IMR-90 (cell line): ENCODE data around the gene SMAD7. TPM values are rescaled to one million over a fixed set of nuclear protein-coding genes. Genes with fewer than 3 reads are reported as not detected.

Experiments
- ATAC-seq: fragments of 200-7000 bp; cut with Tn5 transposase; 2 replicates; pipeline ENCODE4 v1.9.1; 2020; ENCODE audit warnings: low read depth, mild to moderate bottlenecking, moderate library complexity
- BruUV-seq: library from RNA; stranded (reverse); fragments of 400-500 nt; replicated peaks from 2 replicates; lab custom pipeline; 2021; lab: Mats Ljungman, UMichigan
- CTCF ChIA-PET: fragments of 300-600 bp; formaldehyde crosslinking; extraction: SDS; loops from one replicate; lab custom pipeline; 2021; ENCODE audit warnings: antibody characterized with exemption; lab: Yijun Ruan, JAX
- POLR2A ChIA-PET: fragments of 300-600 bp; sonication (Branson Sonifier 250); formaldehyde crosslinking; loops from one replicate; lab custom pipeline; 2022; ENCODE audit warnings: antibody characterized with exemption; ENCODE audit not compliant: unreplicated experiment; lab: Charles Lee
- DNase-seq: peaks from one replicate; pipeline ENCODE4 v3.0.0; 2013
- H2AFZ ChIP-seq: replicated peaks from 2 replicates; pipeline ENCODE3; 2013; ENCODE audit warnings: low read length, mild to moderate bottlenecking; ENCODE audit not compliant: poor library complexity
- H2AK5ac ChIP-seq: 2 replicates; pipeline ENCODE4 v1.6.1; 2013; ENCODE audit warnings: low read depth, low read length, inconsistent platforms
- H2AK9ac ChIP-seq: replicated peaks from 2 replicates; pipeline ENCODE3; 2013; ENCODE audit warnings: mild to moderate bottlenecking, low read depth, low read length, moderate library complexity; ENCODE audit not compliant: poor library complexity
- H2BK120ac ChIP-seq: 2 replicates; pipeline ENCODE4 v1.6.1; 2013; ENCODE audit warnings: low read depth, low read length, inconsistent platforms
- H2BK15ac ChIP-seq: 3 replicates; pipeline ENCODE4 v1.6.1; 2013; ENCODE audit warnings: low read depth, low read length, inconsistent platforms
- H2BK20ac ChIP-seq: 2 replicates; pipeline ENCODE4 v1.6.1; 2013; ENCODE audit warnings: low read depth, mild to moderate bottlenecking, inconsistent platforms, low read length, moderate library complexity
- H2BK5ac ChIP-seq: 2 replicates; pipeline ENCODE4 v1.6.1; 2013; ENCODE audit warnings: mild to moderate bottlenecking, low read depth, low read length, inconsistent platforms; ENCODE audit not compliant: poor library complexity, severe bottlenecking
- H3K14ac ChIP-seq: replicated peaks from 2 replicates; pipeline ENCODE4 v1.6.1; 2013; ENCODE audit warnings: low read depth, low read length, inconsistent platforms
- H3K18ac ChIP-seq: 2 replicates; pipeline ENCODE4 v1.6.1; 2013; ENCODE audit warnings: low read depth, low read length, control low read depth
- H3K23ac ChIP-seq: 2 replicates; pipeline ENCODE4 v1.6.1; 2013; ENCODE audit warnings: low read depth, low read length, inconsistent platforms
- H3K27ac ChIP-seq: 2 replicates; pipeline ENCODE4 v1.5.1; 2013; ENCODE audit warnings: mild to moderate bottlenecking, control low read depth, low read length; ENCODE audit not compliant: insufficient read depth
- H3K27me3 ChIP-seq: 2 replicates; pipeline ENCODE4 v1.6.1; 2013; ENCODE audit warnings: low read length; ENCODE audit not compliant: control insufficient read depth, insufficient read depth
- H3K36me3 ChIP-seq: 2 replicates; pipeline ENCODE4 v1.6.1; 2013; ENCODE audit warnings: low read length, mixed read lengths; ENCODE audit not compliant: control insufficient read depth, insufficient read depth
- H3K4ac ChIP-seq: 2 replicates; pipeline ENCODE4 v1.6.1; 2013; ENCODE audit warnings: low read depth, low read length, inconsistent platforms
- H3K4me1 ChIP-seq: 2 replicates; pipeline ENCODE4 v1.6.1; 2013; ENCODE audit warnings: low read length, mixed read lengths; ENCODE audit not compliant: control insufficient read depth, insufficient read depth
- H3K4me2 ChIP-seq: 2 replicates; pipeline ENCODE4 v1.6.1; 2013; ENCODE audit warnings: low read depth, mild to moderate bottlenecking, control low read depth, low read length, moderate library complexity
- H3K4me3 ChIP-seq: 2 replicates; pipeline ENCODE4 v1.5.1; 2013; ENCODE audit warnings: low read depth, mild to moderate bottlenecking, control low read depth, low read length, moderate library complexity; ENCODE audit not compliant: insufficient read depth
- H3K56ac ChIP-seq: 2 replicates; pipeline ENCODE4 v1.6.1; 2013; ENCODE audit warnings: low read length, inconsistent platforms; ENCODE audit not compliant: insufficient read depth; ENCODE audit errors: extremely low read depth
- H3K79me1 ChIP-seq, 2 experiments: 2 replicates each; pipeline ENCODE4 v1.6.1; 2013; ENCODE audit warnings: low read length in 2 of 2, inconsistent platforms in 1 of 2, low read depth in 1 of 2
- H3K9ac ChIP-seq: 2 replicates; pipeline ENCODE4 v1.6.1; 2013; ENCODE audit warnings: low read depth, low read length, control low read depth
- H3K9me1 ChIP-seq: 2 replicates; pipeline ENCODE4 v1.6.1; 2013; ENCODE audit warnings: low read length, inconsistent platforms; ENCODE audit not compliant: insufficient read depth
- H3K9me3 ChIP-seq: 2 replicates; pipeline ENCODE4 v1.6.1; 2013; ENCODE audit warnings: low read length; ENCODE audit not compliant: control insufficient read depth, insufficient read depth
- H4K20me1 ChIP-seq: 2 replicates; pipeline ENCODE4 v1.6.1; 2013; ENCODE audit warnings: low read length, inconsistent platforms; ENCODE audit not compliant: insufficient read depth
- H4K5ac ChIP-seq: 2 replicates; pipeline ENCODE4 v1.6.1; 2013; ENCODE audit warnings: mild to moderate bottlenecking, low read depth, low read length, control low read depth
- H4K8ac ChIP-seq, 2 experiments: 2 replicates each; pipeline ENCODE4 v1.6.1; 2013; ENCODE audit warnings: low read depth in 2 of 2, low read length in 2 of 2, control low read depth in 1 of 2, inconsistent platforms in 1 of 2
- H4K91ac ChIP-seq: 2 replicates; pipeline ENCODE4 v1.6.1; 2013; ENCODE audit warnings: low read depth, low read length, inconsistent platforms; ENCODE audit not compliant: insufficient read depth
- BHLHE40 ChIP-seq: fragments of 150-350 bp; IDR thresholded peaks from 2 replicates; pipeline ENCODE4 v1.6.1; 2016; ENCODE audit warnings: mild to moderate bottlenecking, low read depth, low read length
- CEBPB ChIP-seq: IDR thresholded peaks from 2 replicates; pipeline ENCODE4 v1.6.1; 2012; ENCODE audit warnings: low read depth, low read length, improper control_type of control experiment
- CHD1 ChIP-seq: IDR thresholded peaks from 2 replicates; pipeline ENCODE4 v1.6.1; 2012; ENCODE audit warnings: low read depth, low read length, improper control_type of control experiment
- CTCF ChIP-seq: conservative IDR thresholded peaks from 2 replicates; pipeline ENCODE4 v1.5.1; 2012; ENCODE audit warnings: mild to moderate bottlenecking, low read depth, low read length, improper control_type of control experiment
- ELK1 ChIP-seq: fragments of 150-350 bp; IDR thresholded peaks from 2 replicates; pipeline ENCODE4 v1.6.1; 2016; ENCODE audit warnings: low read depth, mild to moderate bottlenecking, low read length, moderate library complexity, borderline replicate concordance
- FOS ChIP-seq: fragments of 150-350 bp; IDR thresholded peaks from 2 replicates; pipeline ENCODE4 v1.6.1; 2016; ENCODE audit warnings: low read depth, low read length
- MAFK ChIP-seq: IDR thresholded peaks from 2 replicates; pipeline ENCODE4 v1.6.1; 2012; ENCODE audit warnings: low read depth, low read length, improper control_type of control experiment
- NFE2L2 ChIP-seq: fragments of 150-350 bp; IDR thresholded peaks from 2 replicates; pipeline ENCODE4 v1.6.1; 2016; ENCODE audit warnings: low read depth, mild to moderate bottlenecking, low read length
- POLR2A ChIP-seq: IDR thresholded peaks from 2 replicates; pipeline ENCODE4 v1.6.1; 2012; ENCODE audit warnings: mild to moderate bottlenecking, low read depth, low read length
- RAD21 ChIP-seq: IDR thresholded peaks from 2 replicates; pipeline ENCODE4 v1.6.1; 2012; ENCODE audit warnings: low read length, improper control_type of control experiment
- RCOR1 ChIP-seq: IDR thresholded peaks from 2 replicates; pipeline ENCODE4 v1.6.1; 2012; ENCODE audit warnings: mild to moderate bottlenecking, low read length, improper control_type of control experiment; ENCODE audit not compliant: insufficient replicate concordance
- SMC3 ChIP-seq: fragments of 150-350 bp; IDR thresholded peaks from 2 replicates; pipeline ENCODE4 v1.6.1; 2016; ENCODE audit warnings: low read depth, mild to moderate bottlenecking, antibody characterized with exemption, low read length, moderate library complexity
- WGBS, 2 experiments: methylation state at CpG; one replicate each; pipeline versions ENCODE4 v1.1.5 to v1.1.7; 2013; ENCODE audit warnings: missing lambda C conversion rate in 2 of 2; ENCODE audit not compliant: insufficient read length in 1 of 2; ENCODE audit errors: extremely low coverage in 2 of 2; 5-methylcytosine and 5-hydroxymethylcytosine counted together
- dilution Hi-C: fragments of 300-500 bp; cut with HindIII; formaldehyde crosslinking; loops from one replicate; pipeline ENCODE4 v1.14.3; 2018; ENCODE audit warnings: low sequenced_read_pairs; ENCODE audit not compliant: unreplicated experiment
- in situ Hi-C: fragments of 300-500 bp; cut with MboI; formaldehyde crosslinking; loops from 3 replicates; pipeline ENCODE4 v1.14.3; 2019; ENCODE audit warnings: low sequenced_read_pairs, inconsistent platforms, mixed read lengths
- intact Hi-C: fragments of 100-400 bp; cut with micrococcal nuclease; formaldehyde crosslinking; loops from 2 replicates; pipeline ENCODE4 v1.10.0; 2022
- polyA plus RNA-seq, 3 experiments: library from polyadenylated mRNA; depleted of rRNA; stranded (reverse); fragments of >200 nt; gene quantifications; 2 replicates each; pipeline ENCODE4 v1.2.3, GENCODE V29; 2012; ENCODE audit warnings: low replicate concordance in 1 of 3
- total RNA-seq: library from RNA; depleted of rRNA; stranded (reverse); fragments of >200 nt; gene quantifications from 2 replicates; pipeline ENCODE4 v1.2.3, GENCODE V29; 2012
- TF ChIP-seq, protein P1 (sequence below): fragments of 150-350 bp; IDR thresholded peaks from 2 replicates; pipeline ENCODE4 v1.6.1; 2017; ENCODE audit warnings: mild to moderate bottlenecking, antibody characterized with exemption, low read length, low read depth

SMAD7 gene
- total and polyA plus RNA-seq, 2 of the 4 experiments (the other 2 are of a cell fraction) = 15.8 to 17.6 TPM

- dilution Hi-C loops (no loop called here), in situ Hi-C loops (loop anchor here (10.0 to 25.0 kb wide), 2 partner anchors 226 to 411 kb away; partner anchors contain the start of gene CTIF), intact Hi-C loops (loop anchor here (1.0 to 5.0 kb wide), 6 partner anchors 81 to 290 kb away; no protein-coding TSS in a partner anchor)
- Histone ChIP-seq H3K4ac (peak overlapping the region; percentile 93), H2BK20ac (peak overlapping the region; percentile 57), H2BK15ac (peak overlapping the region; percentile 12; the same call in 1 of the 3 replicates), H3K36me3 (peaks cover 33% of the 10 kb centered on the region), H4K20me1 (peaks cover 72% of the 10 kb centered on the region), H3K9me3 (no peaks in the 10 kb centered on the region), H4K8ac (peak overlapping the region; percentile 36 to 61; a peak in 3 of 4 replicates), H3K4me1 (peaks cover 22% of the 10 kb centered on the region), H2AK9ac (peak overlapping the region; percentile 95), H3K27ac (peak overlapping the region; percentile 99), H4K91ac (peak overlapping the region; percentile 88), H4K5ac (peak overlapping the region; percentile 14), H2AK5ac (peak overlapping the region; percentile 13), H3K23ac (peak overlapping the region; percentile 93), H3K14ac (peak overlapping the region; percentile 97), H3K27me3 (no peaks in the 10 kb centered on the region), H2AFZ (peak overlapping the region; percentile 78), H2BK5ac (peak overlapping the region; percentile 97), H3K9ac (peak overlapping the region; percentile 99), H3K79me1 (peaks cover 1 to 45% of the 10 kb centered on the region in 2 experiments; a peak in 2 of 4 replicates), H3K9me1 (peaks cover 21% of the 10 kb centered on the region), H3K56ac (peak overlapping the region; percentile 96), H3K18ac (peak overlapping the region; percentile 69), H2BK120ac (peak overlapping the region; percentile 90), H3K4me3 (peak overlapping the region; percentile 99), H3K4me2 (peak overlapping the region; percentile 88)
- ChIA-PET POLR2A (no interaction called here), CTCF (interaction anchor here (1.0 kb wide), 1 partner anchor 24 kb away, joined by 3 read pairs; no protein-coding TSS in a partner anchor)
- ATAC-seq (peak; percentile 30), DNase-seq (peak; percentile 86)
- no TSS peak for BruUV-seq
- 0% methylated on average over 25 of the region's 52 CpGs; no CpG with 5 or more reads in 1 of the 2 experiments for WGBS, 2 experiments
- TF ChIP-seq CTCF = peak; percentile 34
- peak; percentile 44 for TF ChIP-seq SMC3
- no peak for TF ChIP-seq MAFK
- peak; percentile 44 for TF ChIP-seq RAD21
- no peak for TF ChIP-seq CEBPB
- peak; percentile 61 for TF ChIP-seq POLR2A
- peak; percentile 77; the same call in 1 of the 2 replicates for TF ChIP-seq CHD1
- no peak for TF ChIP-seq ELK1
- TF ChIP-seq NFE2L2 = no peak
- no peak for TF ChIP-seq FOS
- TF ChIP-seq, protein P1, sequence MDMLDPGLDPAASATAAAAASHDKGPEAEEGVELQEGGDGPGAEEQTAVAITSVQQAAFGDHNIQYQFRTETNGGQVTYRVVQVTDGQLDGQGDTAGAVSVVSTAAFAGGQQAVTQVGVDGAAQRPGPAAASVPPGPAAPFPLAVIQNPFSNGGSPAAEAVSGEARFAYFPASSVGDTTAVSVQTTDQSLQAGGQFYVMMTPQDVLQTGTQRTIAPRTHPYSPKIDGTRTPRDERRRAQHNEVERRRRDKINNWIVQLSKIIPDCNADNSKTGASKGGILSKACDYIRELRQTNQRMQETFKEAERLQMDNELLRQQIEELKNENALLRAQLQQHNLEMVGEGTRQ = no peak
- TF ChIP-seq RCOR1 = no peak
- TF ChIP-seq BHLHE40 = no peak
These were observed 2.4 kb downstream of the SMAD7 start for GRCh38 chr18:48948112-48949049.
